WI38 (cell line): Measurements from ENCODE around the gene CD82.
"Not testable (repeated sequence)": the region's sequence is repeated elsewhere in the genome, so short reads cannot be mapped to it uniquely, and the experiment has no call there.

ENCODE experiments used
- H3K4me3 ChIP-seq: 2 replicates; pipeline ENCODE4 v1.5.1; 2011; ENCODE audit warnings: low read depth, mild to moderate bottlenecking, control low read depth, low read length
- TF ChIP-seq, protein P1 (sequence below): IDR thresholded peaks from 2 replicates; pipeline ENCODE4 v1.5.1; 2012; ENCODE audit warnings: low read depth, mild to moderate bottlenecking, control low read depth, low read length

Gene CD82

DNA sequence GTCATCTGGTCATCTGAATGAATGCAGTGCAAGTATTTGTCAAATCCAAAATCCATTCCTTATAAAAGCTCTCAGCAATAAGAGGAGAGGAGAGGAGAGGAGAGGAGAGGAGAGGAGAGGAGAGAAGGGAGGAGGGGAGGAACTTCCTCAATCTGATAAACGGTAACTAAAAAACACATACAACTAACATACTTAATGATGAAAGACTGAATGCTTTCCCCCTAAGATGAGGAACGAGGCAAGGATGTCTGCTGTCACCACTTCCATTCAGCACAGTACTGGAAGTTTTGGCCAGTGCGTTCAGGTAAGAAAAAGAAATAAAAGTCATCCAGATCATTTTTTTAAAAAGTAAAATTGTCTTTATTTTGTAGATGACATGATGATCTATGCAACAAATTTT is 80.4 kb downstream of the CD82 start:
- no peak overlapping the region for H3K4me3 ChIP-seq
- TF ChIP-seq, protein P1, sequence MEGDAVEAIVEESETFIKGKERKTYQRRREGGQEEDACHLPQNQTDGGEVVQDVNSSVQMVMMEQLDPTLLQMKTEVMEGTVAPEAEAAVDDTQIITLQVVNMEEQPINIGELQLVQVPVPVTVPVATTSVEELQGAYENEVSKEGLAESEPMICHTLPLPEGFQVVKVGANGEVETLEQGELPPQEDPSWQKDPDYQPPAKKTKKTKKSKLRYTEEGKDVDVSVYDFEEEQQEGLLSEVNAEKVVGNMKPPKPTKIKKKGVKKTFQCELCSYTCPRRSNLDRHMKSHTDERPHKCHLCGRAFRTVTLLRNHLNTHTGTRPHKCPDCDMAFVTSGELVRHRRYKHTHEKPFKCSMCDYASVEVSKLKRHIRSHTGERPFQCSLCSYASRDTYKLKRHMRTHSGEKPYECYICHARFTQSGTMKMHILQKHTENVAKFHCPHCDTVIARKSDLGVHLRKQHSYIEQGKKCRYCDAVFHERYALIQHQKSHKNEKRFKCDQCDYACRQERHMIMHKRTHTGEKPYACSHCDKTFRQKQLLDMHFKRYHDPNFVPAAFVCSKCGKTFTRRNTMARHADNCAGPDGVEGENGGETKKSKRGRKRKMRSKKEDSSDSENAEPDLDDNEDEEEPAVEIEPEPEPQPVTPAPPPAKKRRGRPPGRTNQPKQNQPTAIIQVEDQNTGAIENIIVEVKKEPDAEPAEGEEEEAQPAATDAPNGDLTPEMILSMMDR: no peak

DNA sequence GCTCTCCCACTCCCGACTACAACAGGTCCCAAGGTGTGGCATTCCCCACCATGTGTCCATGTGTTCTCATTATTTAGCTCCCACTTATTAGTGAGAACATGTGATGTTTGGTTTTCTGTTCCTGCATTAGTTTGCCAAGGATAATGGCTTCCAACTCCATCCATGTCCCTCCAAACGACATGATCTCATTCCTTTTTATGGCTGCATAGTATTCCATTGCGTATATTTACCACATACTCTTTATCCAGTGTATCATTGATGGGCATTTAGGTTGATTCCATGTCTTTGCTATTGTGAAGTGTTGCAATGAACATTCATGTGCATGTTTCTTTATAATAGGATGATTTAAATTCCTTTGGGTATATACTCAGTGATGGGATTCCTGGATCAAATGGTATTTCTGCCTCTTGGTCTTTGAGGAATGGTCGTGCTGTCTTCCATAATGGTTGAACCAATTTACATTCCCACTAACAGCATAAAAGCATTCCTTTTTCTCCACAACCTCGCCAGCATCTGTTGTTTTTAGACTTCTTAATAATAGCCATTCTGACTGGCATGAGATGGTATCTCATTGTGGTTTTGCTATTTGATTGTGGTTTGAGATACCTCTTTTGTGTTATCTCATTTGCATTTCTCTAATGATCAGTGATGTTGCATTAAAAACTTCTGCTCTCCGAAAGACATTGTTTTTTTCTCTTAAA is 81.9 kb downstream of the CD82 start:
- H3K4me3 ChIP-seq: not testable (repeated sequence)

DNA sequence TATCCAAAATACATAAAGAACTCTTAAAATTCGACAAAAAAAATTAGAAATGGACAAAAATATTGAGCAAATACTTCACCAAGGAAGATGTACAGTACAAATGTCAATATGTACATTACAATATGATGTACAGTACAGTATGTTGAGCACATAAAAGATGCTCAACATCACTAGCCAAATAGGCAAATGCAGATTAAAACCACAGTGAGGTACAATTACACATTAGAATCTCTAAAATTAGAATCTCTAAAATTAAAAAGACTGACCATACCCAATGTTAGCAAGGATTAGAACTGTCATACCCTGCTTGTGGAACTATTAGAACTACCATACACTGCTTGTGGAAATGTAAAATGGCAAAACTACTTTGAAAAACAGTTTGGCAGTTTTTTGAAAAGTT is 82.6 kb downstream of the CD82 start:
- TF ChIP-seq, protein P1: no peak
- no peak overlapping the region for H3K4me3 ChIP-seq

DNA sequence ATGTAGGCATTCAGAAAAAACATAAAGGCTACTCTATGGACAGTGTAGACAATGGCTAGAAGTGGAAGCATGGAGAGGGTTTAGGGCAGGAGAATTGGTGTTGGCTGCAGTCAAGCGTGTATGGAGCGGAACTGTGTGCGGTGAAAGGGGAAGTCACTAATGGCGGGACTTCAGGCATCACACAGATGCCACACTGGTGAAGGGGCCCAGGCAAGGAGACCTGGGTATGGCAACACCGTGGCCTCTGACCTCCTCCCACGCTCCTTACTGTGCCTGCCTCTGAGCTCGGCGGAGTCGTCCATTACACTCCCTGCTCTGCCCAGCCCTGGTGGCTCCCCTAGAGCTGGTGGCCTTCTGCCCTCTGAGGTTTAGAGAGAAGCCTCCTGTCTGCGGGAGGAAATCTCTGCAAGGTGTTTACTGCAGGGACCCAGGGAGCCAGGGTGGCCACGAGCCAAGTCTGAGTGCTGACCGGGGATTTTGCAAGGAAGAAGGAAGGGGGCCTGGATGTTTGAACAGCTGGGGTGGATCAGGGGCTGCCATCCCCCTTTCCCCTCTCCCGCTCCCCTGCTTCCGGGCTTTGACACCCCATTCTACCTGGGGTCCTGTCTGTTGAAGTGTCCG is 86.2 kb downstream of the CD82 start:
- TF ChIP-seq, protein P1: no peak
- no peak overlapping the region for H3K4me3 ChIP-seq

DNA sequence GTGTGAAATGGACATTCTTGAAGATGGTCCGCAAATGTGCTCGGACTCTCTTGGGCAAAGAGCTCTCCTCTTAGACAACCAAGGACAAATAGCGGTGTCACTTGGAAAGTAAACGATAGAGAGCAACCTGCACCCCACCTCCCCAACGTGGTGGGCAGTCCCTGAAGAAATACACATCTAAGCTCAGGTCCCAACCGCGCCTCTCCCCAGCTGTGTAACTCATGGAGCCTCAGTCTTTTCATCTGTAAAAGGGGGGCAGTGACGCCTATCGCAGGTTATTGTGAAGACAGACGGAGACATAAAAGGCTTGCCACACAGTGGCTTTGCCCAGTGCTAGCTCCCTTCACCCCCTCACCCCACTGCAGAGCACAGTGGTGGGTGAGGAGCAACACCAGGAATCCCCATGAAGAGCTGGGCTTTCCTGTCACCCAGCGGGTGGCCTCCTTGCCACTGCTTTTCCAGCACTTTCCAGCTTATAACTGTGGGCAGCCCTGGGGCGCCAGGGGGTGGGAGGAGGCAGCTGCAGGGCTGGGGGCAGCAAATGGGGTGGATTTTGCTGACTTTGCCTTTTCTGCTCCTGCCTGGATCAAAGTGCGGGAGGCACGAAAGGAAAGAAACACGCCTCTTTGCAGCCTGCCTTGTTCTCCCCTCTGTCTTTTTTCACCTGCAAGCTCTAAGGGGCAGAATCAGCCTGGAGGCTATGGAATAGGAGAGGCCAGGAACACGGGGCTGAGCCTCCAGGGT is 87.6 kb downstream of the CD82 start:
- H3K4me3 ChIP-seq: no peak overlapping the region
- TF ChIP-seq, protein P1: no peak

DNA sequence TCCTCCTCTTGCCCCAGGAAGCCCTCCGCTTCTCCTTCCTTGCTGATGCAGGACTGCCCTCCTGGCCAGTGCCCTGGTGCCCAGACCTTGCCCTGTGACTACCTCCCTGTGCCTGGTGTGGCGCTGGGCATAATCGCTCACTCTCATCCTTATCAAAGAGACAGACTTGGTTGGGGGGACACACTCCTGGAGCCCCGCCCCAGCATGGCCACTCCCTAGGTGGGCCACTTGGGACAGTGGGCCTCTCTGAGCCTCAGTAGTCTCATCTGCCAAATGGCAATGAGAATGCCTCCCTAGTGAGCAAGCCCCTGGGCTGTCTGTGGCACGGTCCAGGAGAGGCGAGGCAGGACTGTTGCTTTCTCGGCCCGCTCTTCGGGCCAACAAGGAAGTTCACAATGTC is 88.6 kb downstream of the CD82 start:
- TF ChIP-seq, protein P1: no peak

DNA sequence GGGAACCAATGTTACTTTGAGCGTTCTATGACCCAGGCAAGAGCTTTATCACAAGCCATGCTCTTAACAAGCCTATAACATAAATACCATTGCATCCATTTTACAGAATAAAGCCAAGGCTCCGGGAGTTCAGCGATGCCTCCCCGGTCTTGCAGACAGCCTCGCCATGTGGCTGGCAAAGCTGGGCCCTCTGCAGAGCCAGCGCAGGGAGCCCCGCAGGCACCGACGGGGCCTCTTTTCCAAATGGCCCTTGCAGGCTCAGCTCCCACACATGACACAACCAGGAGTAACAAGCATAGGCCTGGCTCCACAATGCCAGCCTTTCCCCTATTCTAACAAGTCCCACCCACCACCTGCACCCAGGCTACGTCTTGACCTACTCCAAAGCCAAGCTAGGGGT is 89.1 kb downstream of the CD82 start:
- TF ChIP-seq, protein P1: no peak
- H3K4me3 ChIP-seq: no peak overlapping the region

More for the DNA sequence above, 88.6 kb downstream of the CD82 start:
- no peak overlapping the region for H3K4me3 ChIP-seq
